GM21447 (cell line): ENCODE data around the gene RGS9BP.
"Not testable (repeated sequence)": the region's sequence is repeated elsewhere in the genome, so short reads cannot be mapped to it uniquely, and the experiment has no call there.

Source experiments
- ATAC-seq: cut with Tn5 transposase; IDR thresholded peaks from one replicate; pipeline ENCODE4 v1.9.1; 2021; ENCODE audit not compliant: unreplicated experiment

RGS9BP gene

GRCh38 chr19:32694851-32695250, 19.2 kb downstream of the RGS9BP start:
- ATAC-seq, result not testable (repeated sequence)

- not testable (repeated sequence) for ATAC-seq
These were observed 19.9 kb downstream of the RGS9BP start for GRCh38 chr19:32695506-32695905.

- ATAC-seq, result not testable (repeated sequence)
These were observed 21.1 kb downstream of the RGS9BP start for GRCh38 chr19:32696771-32697170.

GRCh38 chr19:32700129-32700528, 24.5 kb downstream of the RGS9BP start:
- not testable (repeated sequence) for ATAC-seq

GRCh38 chr19:32702010-32702409, 26.4 kb downstream of the RGS9BP start:
- no peak for ATAC-seq

- not testable (repeated sequence) for ATAC-seq
These were observed 28.4 kb downstream of the RGS9BP start for GRCh38 chr19:32704006-32704405.

GRCh38 chr19:32708457-32708856, 32.8 kb downstream of the RGS9BP start:
- no peak for ATAC-seq

- ATAC-seq, result no peak
These were observed 33.4 kb downstream of the RGS9BP start for GRCh38 chr19:32709032-32709431.

GRCh38 chr19:32711747-32712146, 36.1 kb downstream of the RGS9BP start:
- ATAC-seq, result no peak

- not testable (repeated sequence) for ATAC-seq
These were observed 40.6 kb downstream of the RGS9BP start for GRCh38 chr19:32716203-32716602.

GRCh38 chr19:32717496-32717895, 41.8 kb downstream of the RGS9BP start:
- ATAC-seq, result no peak

- no peak for ATAC-seq
These were observed 42.6 kb downstream of the RGS9BP start for GRCh38 chr19:32718286-32718685.

- no peak for ATAC-seq
These were observed 44.0 kb downstream of the RGS9BP start, which contains the start of gene TDRD12 for GRCh38 chr19:32719611-32720059. TSS of gene TDRD12 (plus strand) at chr19:32719767. CDS start at chr19:32720073, 306 bp downstream.

GRCh38 chr19:32720216-32720935, 44.7 kb downstream of the RGS9BP start:
- no peak for ATAC-seq

- ATAC-seq, result no peak
These were observed 45.2 kb downstream of the RGS9BP start for GRCh38 chr19:32720936-32721250.
